Effector CD4-positive, alpha-beta T cell (primary cell): ENCODE measurements around the gene CRISPLD2.

Source experiments
- DNase-seq: peaks from one replicate; pipeline ENCODE4 v3.0.0-alpha.2; 2020

Gene CRISPLD2

DNA sequence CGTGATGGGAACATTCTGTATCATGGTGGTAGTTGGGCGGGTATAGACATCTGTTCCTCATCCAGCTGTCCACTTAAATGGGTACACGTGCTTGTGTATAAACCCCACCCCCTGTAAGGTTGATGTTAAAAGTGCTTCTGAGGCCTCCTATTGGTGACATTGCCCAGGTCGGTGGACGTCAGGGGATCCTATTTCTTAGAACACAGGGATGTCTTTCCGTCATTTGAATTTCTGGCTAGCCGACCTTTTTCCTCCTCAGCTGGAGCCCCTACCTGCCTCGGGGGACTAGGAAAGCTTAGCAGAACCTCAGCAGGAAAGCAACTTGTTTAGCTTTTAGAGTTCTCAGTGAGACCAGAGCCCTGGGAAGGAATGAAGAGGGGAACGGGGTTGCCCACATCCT, 16.6 kb upstream of the CRISPLD2 start:
- DNase-seq = no peak

DNA sequence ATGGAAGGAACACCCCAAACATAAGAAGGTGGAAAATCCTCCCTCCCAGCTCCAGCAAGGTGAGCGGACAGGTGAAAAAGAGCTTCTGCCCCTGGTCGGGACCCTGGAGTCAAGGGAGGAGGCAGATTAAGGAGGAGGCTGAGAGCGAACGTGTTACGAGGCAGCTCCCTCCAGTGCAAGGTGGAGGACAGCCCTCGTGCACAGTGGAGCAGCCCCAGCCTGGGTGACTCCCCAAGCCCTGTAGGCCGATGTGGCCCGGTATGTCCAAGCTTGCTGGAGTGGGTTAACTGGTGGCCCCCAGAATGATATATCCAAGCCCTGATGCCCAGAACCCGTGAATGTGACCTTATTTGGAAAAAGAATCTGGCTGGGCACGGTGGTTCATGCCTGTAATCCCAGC, 15.5 kb upstream of the CRISPLD2 start:
- DNase-seq = no peak

- DNase-seq = no peak
Observed at GRCh38 chr16:84806256-84806889, 13.4 kb upstream of the CRISPLD2 start.

DNA sequence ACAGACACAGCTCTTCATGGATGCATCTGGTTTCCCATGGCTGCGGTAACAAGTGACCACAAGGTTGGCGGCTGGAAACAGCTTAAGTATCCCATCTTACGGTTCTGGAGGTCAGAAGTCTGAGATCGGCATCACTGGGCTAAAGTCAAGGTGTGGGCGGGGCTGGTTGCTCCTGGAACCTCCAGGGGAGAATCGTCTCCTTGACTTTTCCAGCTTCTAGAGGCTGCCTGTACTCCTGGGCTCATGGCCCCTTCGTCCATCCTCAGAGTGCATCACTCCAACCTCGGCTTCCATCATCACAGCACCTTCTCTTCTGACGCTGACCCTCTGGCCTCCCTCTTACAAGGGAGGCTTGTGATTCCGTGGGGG, 12.9 kb upstream of the CRISPLD2 start:
- DNase-seq = no peak

GRCh38 chr16:84807776-84808175, 12.0 kb upstream of the CRISPLD2 start:
- no peak for DNase-seq

DNA sequence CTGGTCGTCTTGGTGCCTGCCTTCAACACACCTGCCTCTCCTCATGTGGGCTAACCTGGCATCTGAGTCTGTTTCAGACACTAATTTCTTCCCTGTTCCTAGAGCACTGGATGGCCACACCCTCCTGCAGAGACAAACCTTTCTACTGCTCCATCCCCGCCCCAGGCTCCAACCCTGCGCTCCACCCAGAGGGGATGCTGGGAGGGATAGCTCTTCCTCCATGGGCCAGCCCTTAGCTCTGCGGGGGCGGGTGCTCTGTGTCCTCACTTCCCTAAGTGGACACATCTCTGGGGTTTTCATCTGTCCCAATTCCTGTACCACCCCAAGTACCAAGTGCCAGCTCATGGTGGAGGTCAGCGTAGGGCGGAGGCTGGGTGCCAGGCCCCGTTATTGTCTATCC, 11.0 kb upstream of the CRISPLD2 start:
- no peak for DNase-seq

DNA sequence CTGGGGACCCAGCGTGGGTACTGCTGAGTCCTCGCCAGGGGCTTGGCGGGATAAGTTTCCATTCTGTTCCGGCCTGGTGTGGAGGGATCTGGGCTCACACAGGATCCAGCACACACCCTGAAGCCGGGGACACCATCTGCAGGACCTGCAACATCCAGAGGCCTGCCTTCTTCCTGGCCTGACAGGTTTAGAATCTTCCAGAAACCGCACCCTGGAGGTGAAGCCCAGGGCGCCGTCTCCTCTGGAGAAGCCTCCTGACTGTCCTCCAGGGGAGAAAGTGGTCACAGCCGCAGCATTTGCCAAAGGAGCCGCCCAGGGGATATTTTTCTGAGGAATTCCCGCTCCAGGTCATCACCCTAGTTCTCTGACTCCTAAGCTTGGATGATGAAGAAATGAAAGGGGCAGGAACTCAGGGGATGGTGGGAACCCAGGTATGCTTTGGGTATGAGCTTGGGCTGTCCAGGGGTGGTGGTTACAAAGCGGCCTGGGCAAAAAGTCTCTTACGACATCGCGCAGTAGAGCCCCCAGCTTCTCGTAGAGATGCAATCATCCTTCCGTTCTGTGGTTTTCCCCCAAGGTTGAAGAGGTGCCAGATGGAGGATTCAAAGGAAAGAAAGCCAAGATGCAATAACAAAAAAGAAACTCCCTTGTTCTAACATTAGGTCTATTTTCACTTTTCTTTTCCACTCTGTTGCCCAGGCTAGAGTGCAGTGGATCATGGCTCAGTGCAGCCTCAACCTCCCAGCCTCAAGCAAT, 9.1 kb upstream of the CRISPLD2 start:
- no peak for DNase-seq

DNA sequence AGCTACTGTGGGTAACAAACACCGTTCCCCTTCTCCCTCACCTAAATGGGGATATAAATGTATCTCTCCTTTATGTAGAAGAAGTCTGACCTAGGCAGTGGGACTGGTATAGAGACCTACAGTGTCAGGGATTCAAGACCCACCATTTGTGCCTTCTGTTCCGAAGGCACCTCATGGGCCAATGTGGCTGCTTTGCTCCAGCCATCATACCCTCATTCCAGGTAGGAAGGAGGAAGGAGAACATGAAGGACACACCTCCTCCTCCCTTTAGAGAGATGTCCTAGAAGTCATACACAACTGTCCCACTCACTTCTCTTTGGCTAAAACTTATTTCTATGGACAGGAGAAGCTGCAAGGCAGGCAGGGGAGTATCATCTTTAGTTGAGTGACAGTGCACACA, 8.3 kb upstream of the CRISPLD2 start:
- no peak for DNase-seq

- no peak for DNase-seq
Observed at GRCh38 chr16:84813141-84813934, 6.4 kb upstream of the CRISPLD2 start.

DNA sequence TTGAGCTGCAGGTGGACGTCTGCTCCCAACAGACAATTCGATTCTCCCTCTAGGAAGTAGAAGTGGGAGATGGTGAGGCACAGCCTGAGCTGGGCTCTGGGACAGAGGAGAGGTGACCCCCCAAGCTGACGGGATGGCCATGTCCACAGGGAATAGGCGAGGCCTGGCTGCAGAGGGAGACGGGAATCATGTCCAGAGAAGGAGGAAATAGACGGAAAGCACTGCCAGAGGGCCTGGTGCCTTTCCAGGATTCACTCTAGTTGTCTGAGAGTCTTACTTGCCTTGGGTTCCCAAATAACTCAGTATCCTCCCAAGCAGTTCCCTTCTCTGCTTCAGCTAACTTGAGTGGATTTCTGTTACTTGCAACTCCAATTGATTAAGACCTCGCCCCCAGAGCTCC, 4.3 kb upstream of the CRISPLD2 start:
- no peak for DNase-seq

DNA sequence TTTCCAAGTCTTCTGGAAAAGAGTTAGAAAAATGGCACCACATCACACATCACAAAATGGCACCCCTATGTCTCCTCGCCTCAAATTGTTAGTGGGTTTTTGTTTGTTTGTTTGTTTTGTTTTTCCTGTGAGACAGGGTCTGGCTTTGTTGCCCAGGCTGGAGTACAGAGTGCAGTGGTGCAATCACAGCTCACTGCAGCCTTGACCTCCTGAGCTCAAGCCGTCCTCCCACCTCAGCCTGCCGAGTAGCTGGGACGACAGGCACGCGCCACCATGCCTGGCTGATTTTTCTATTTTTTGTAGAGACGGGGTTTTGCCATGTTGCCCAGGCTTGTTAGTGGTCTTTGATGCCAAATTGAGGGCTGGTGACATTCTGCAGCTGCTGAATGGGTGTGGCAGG, 3.8 kb upstream of the CRISPLD2 start:
- DNase-seq = no peak

DNA sequence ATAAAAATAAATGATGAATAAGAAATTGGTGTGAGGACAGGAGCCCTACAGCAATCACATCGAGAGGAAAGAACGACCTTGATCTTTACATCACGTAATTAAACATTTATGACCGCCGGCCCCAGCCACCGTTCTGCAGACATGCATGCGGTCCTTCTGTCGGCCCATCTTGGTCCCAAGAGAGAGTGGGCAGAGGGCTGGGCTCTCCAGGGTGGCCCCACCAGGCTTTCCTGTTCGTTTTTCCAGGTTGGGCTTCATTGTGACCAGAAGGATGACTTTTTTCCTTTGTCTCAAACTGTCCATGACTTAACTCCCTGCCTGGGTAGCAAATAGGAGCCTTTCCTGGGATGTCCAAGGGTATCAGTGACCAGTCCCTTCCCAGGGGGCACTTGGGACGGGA, 3.3 kb upstream of the CRISPLD2 start:
- no peak for DNase-seq

GRCh38 chr16:84817206-84817605, 2.6 kb upstream of the CRISPLD2 start:
- DNase-seq = no peak

- no peak for DNase-seq
Observed at GRCh38 chr16:84817613-84818012, 2.2 kb upstream of the CRISPLD2 start.

- no peak for DNase-seq
Observed at GRCh38 chr16:84818133-84818532, 1.7 kb upstream of the CRISPLD2 start.

- no peak for DNase-seq
Observed at GRCh38 chr16:84818989-84819643, 669 bp upstream of the CRISPLD2 start.

- no peak for DNase-seq
Observed at GRCh38 chr16:84820305-84820684, 510 bp downstream of the CRISPLD2 start.

- DNase-seq = no peak
Observed at GRCh38 chr16:84820771-84821170, 986 bp downstream of the CRISPLD2 start.

- no peak for DNase-seq
Observed at GRCh38 chr16:84821179-84821578, 1.4 kb downstream of the CRISPLD2 start.

DNA sequence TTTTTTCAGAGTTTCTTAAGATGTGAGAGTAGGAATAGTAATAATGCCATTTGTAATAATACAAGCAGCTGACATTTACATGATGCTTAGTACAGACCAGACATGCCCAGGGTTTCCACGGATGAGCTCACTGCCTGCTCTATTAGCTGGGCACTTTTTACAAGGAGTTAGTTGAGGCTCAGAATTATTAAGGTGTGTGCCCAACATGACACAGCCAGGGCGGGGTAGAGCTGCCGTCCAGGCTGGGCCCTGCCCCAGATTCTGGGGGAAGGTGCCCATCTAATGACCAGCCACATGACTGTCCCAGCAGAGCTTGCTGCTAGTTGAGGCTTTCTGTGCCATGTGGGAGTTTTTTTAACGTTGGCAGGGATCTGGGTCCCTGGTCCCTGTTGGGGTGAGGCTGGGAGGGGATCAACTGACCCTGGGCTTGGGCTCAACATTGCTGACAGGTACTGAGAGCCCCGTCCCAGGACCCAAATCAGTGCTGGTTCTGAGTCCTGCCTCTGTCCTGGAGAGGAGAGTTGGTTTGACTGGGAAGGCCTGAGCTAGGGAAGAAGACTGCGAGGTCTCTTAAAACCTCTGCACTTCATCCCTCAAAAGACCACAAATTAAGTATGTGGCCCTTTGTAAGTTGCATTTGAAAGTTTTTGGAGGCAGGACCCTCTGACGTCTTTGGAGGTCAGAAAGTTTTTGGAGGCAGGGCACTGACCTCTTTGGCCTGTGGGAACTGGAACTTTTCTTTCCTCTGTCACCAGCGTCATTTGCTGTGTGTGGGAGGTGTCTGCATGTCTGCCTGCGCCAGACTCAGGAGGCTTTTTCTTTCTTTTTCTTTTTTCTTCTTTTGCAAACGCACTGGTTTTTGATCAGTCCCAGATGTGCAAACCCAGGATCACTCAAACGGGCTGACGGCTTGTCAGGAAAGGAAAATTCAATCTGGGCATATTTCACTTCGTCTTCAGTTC, 2.2 kb downstream of the CRISPLD2 start:
- no peak for DNase-seq

DNA sequence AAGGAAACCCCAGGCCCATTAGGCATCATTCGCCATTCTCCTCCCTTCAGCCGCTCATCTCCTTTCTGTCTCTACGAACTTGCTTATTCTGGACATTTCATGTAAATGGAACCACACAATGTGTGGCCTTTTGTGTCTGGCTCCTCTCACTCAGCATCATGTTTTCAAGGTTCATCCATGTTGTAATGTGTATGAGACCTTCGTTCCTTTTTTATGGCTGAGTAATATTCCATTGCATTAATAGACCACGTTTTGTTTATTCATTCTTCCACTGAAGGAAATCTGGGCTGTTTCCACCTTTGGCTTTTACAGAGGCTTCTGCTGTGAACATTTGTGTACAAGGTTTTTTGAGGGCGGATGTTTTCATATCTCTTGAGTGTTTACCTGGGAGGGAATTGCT, 3.2 kb downstream of the CRISPLD2 start:
- no peak for DNase-seq

DNA sequence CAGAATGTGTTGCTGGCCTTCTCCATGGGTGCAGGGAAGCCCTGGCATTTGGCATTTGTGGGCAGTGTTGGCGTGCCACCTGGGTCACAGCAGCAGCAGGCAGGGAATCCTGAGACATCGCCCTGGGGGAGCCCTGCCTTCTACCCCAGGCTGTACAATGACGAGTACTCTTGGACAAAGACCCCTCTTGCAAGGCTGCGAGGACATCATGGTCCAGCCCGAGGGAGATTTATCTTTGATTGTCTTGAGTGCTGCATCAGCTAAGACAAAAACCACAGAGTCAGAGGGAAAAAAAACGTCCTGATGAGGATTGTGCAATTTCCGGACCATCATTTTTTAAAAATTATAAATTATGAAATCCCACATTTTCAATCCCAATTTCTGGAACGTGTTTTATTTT, 3.7 kb downstream of the CRISPLD2 start:
- no peak for DNase-seq
